NCI-H146 treated with DMSO at 0.1 percent for 48 hours (cell line): Measurements from ENCODE around the gene MMD.
A peak's percentile ranks its signal among the peaks of the same experiment; 100 is the strongest.
"Not testable (repeated sequence)": the region's sequence is repeated elsewhere in the genome, so short reads cannot be mapped to it uniquely, and the experiment has no call there.

ENCODE experiments used
- DNase-seq: peaks from one replicate; lab custom pipeline; 2025; ENCODE audit not compliant: unreplicated experiment; lab: John Stamatoyannopoulos, UW

MMD gene

DNA sequence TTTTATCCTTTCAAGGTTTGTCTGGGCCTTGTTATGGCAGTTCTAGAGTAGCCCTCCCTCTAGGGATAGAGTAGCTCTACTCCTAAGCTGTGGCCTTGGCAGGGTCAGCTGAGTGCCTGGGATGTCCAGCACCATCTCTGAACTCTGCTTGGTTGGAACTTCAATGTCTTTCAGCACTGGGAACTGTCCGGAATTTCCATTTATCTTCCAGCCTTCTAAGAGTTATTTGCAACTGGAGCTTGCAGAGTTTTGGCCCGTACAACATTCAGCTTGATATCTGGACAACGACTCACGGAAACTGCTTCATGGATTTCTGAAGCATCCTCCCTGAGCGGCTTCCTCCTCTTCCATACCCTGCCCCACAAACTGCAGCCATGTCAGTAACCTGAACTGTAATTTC, 22.9 kb downstream of the MMD start:
- no peak for DNase-seq

- no peak for DNase-seq
Measured at GRCh38 chr17:55395803-55396505, 25.7 kb downstream of the MMD start.

DNA sequence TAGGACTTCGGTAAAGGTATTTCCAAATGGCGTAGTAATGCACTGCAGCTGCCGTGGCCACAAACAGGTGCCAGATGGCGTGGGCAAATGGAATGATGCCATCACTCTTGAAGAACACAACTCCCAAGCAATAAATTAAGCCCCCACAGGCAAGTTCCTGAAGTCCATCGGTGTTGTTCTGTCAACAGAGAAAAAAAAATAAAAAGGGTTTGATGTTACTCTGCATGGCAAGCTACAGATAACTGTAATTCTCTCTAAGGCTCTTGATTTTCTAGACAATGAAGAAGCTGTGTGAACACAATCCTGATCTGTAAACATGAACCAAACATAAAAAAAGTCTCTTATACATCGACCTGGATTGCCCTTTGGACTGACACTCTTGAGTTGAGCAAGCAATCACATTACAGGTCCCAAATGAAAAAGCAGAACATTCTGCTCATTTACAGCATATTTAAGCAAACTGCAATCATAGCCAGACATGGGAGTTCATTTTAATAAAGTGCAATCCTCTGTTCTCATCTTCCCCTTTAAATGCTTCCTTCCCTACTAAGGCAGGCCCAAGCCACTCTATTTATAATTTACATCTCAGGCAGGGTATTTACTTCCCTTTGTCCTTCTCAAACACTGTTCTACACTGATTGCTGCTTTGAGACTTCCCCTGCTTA, 27.1 kb downstream of the MMD start:
- DNase-seq: no peak

DNA sequence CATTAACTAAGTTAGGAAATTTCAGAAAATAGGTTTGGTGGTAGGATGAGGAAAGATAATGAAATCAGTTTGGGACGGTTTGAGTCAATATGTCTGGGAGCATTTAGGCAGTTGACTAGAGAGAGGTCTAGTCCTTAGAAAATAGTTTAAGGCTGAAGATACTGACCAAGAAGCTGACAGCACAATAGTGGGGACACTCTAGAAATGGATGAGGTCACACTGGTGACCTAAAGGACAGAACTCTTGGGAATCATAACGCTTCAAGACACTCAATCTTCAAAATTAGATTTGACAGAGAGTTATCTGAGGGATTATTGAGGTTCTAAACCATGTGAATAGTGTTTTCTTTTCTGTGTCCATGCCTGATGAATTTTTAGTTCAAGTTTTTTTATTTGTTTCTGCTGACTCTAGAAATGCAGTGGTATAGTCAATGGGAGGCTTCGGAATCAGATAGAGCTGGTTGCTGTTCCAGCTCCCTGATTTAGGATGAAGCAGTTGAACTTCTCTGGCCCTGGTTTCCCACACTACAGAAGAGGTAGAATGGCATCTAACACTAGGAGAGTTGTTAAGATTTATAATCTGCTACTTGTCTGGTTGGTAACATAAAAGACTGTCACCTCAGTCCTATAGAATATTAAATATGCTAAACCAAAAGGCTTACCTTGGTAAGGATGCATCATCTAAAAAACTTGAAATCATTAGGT, 29.7 kb downstream of the MMD start:
- no peak for DNase-seq

DNA sequence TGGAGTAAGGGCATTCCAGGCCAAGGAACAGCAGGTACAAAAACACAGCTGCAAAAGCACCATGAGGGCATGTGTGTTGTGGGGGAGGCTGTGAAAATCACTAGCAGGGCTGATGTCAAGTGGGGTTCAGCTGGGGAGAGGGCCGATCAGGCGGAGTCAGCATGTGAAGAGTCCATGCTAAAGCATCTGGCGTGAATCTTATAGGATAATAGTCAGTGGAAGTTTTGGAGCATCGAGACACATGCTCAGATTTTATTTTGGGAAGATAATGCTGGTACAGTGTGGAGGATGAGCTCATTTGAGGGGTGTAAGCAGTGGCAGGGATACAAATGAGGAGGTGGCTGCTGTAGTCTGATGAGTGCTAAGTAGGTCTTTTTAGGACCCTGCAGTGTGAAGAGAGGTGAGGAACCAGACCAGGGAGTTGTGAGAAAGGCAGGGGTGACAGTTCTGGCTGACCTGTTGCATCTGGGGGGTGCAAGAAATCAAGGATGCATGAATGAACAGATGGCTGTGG, 30.3 kb downstream of the MMD start:
- no peak for DNase-seq

DNA sequence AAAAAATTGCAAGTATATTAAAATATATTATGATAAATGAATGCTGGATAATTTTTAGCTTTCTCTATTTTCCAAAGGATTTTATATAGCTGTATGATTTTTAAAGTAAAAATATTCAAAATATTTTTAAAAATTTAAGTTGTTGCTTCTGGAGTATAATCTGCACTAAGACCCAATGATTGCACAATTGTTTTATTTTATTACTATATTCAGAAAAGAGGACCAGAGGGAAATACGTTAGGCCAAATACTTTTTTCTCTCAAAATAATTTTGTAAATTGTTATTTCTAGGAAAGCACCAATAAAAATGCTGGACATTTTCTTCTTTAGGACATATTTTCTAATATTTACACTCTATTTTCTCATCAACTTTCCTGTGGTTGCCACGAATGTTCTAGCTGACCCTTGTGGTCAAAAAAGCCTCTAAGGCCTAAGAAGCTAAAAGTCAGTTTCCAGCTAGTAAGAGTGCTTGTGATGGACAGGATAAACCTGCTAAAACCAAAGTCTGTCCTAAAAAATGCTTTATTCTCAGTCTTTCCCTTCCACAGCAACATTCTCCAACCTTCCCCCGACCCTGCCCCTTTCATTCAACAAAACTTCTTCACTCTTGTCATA, 31.2 kb downstream of the MMD start:
- no peak for DNase-seq

GRCh38 chr17:55389715-55390114, 31.9 kb downstream of the MMD start:
- not testable (repeated sequence) for DNase-seq

DNA sequence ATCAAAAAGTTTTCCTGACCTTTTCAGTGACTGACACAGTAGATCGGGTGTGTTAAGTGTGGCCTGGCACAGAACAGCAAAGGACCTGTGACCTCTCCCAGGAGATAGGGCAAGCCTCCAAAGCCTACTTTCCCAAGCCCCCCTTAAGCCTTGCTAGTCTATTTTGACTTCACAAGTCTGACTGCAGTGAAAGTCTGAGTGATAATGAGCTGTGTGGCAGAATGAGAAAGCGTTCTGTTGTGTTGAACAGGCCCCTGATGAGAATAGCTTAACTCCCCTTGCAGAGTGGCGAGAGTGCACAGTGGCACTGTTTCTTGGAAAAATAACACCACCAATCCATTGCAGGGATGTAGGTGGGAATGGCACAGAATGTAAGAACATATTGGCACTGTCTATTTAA, 32.8 kb downstream of the MMD start:
- DNase-seq: no peak

- no peak for DNase-seq
Measured at GRCh38 chr17:55386796-55387332, 34.8 kb downstream of the MMD start.

DNA sequence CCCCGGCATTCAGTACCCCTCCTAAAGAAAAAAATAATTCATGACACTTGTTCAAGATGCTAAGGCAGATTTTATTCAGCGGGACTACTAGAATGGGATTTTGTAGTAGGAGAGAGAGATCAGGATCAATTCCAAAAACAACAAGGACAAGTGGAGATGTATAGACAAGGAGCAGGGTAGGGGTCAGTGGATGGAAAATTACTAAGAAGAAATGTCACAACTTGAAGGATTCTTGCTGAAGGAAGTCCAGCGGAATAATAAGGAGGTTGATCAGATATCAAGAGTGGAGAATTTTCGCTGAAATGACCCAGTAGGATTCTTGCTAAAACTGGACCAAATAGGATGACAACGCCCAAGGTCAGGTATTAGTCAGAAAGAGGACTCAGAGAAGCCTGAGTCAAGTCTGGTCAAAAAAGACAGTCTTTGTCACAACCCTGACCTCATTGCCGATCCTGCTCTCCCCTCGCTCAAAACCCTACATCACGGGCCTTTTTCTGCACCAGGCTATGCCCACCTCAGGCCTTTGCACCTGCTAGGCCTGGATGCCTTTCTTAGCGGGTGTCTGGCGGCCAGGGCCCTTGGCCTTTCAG, 36.9 kb downstream of the MMD start:
- no peak for DNase-seq

DNA sequence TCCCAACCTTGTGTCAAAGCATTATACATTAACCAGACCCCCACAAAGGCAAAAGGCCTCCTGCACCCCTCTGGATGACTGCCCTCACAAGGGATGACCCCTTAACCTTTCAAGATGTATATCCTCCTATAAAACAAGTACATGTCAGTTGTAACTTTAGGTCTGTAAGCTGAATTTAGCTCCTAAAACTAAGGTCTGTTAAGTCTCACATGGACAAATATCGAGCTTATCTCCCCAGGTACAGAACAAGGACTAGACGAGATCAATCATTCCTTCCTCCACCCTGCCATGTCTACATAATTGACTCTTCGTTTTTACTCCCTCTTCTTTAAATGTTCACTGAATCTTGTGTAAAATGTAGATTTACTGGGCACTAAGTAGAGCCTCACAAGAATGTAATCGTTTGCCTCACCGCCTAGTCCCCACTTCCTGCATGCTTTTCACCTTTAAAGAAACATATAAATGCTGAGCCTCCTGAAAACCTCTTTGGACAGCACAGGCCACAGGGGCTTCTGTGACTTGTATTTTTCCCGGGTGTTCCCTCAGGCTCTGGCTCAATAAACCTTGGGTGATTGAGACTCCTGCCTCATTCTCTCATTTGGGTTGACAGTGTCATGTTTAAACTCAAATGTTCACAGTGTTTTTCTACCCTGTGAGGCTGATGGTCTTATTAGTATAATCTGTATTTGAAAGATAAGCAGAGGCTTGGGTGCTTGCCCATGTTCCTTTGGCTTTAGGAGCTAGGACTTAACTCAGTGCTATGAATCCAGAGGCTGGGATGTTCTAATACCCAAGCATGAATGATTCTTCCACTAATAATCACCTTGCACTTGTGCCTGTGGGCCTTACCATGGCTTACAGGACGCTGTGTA, 37.6 kb downstream of the MMD start:
- no peak for DNase-seq

- DNase-seq: no peak
Measured at GRCh38 chr17:55381017-55381770, 40.4 kb downstream of the MMD start.

DNA sequence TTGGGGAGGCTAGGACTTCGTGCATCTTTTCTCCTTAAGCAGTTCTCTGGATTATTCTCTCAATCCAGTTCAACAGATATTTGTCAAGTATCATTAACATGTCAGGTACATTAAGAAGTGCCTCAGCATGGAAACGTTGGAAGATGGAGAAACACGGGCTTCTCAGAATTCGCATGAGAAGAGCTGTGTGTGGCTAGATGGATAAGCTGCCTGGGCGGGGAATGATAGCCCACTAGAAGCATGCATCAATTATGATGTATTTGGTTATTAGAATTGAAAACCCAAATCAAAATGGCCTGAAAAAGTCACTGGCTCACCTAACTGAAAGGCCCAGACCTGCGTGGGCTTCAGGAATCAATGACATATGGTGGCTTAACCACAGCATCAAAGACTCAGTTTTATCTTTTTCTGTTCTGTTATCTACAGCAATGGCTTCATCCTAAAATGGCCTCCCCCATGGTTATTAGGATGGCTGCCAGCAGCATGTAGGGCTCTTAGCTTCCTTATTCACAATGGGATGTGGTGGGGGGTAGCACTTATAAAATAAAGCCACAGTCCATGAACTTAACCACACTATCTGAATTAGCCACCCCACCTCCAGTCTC, 43.9 kb downstream of the MMD start:
- DNase-seq: no peak

GRCh38 chr17:55368706-55369105, 52.9 kb downstream of the MMD start:
- no peak for DNase-seq

DNA sequence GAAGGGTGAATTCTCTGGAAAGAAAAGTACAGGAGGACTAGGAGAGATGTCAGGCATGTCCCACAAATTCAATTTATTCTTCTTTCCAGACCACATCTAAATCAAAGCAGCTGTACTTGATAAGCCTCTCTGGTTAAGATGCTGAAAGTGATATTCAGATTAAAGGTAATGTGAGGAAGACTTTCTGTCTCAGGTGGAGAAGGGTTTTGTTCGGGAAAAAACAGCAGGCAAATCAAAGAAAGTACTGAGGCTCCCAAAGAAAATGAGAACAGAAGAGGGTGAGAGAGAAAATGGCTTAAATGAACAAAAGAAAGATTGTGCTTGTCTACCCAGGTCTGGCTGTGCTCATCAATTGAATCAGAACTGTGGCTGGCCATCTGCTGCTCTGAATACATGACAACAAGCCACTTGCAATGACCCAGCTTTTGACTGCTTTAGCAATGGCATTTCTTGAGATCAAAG, 55.6 kb downstream of the MMD start:
- DNase-seq: no peak

DNA sequence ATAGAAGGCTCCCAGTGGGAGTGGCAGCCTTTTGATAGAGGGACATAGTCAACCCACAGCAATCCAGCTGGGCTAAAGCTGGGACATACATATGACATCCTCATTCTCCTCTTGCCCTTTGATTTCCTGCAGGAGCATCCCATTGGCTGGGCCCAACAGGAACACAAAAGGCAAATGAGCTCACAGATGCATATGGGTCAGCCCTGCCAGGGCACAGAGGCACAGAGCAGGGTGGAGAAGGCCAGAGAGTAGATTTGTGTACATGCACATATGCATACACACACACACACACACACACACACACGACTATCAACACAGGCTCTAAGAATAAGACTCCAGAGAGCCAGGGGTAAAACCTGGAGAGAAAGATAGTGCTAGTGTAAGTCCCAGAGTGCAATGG, 58.6 kb downstream of the MMD start:
- DNase-seq: no peak

DNA sequence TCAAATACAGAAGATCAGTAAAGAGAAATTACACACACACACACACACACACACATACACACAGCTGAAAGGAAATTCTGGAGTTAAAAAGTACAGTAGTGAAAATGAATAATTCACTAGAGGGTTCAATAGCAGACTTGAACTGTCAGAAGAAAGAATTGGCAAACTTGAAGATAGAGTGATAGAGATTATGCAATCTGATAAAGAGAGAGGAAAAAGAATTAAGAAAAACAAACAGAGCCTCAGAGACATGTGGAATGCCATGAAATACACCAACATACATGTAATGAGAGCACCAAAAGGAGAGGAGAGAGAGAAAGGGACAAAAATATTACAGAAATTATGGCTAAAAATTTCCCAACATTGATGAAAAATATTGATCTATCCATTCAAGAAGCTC, 60.7 kb downstream of the MMD start:
- no peak for DNase-seq

- peak; percentile 1 for DNase-seq
Measured at GRCh38 chr17:55356434-55357328, 65.0 kb downstream of the MMD start.
